Right lobe of liver (tissue), 6 donors: ENCODE data around the gene MYL12A. TPM values are rescaled to one million over a fixed set of nuclear protein-coding genes. Genes with fewer than 3 reads are reported as not detected.
A peak's percentile ranks its signal among the peaks of the same experiment; 100 is the strongest.

Experiments
- ATAC-seq, 4 donors: fragments of 200-7000 bp; cut with Tn5 transposase; one replicate each; pipeline ENCODE4 v1.9.1; 2020; ENCODE audit warnings: mild to moderate bottlenecking in 4 of 4, moderate library complexity in 4 of 4
- DNase-seq, 3 donors: peaks; one replicate each; pipeline ENCODE4 v3.0.0-alpha.2; 2020
- H3K27ac ChIP-seq, 3 donors: fragments of 200-600 bp; one replicate each; pipeline ENCODE4 v1.8.0; 2022
- H3K27me3 ChIP-seq, 2 donors: fragments of 200-600 bp; one replicate each; pipeline ENCODE4 v1.8.0; 2022
- H3K36me3 ChIP-seq, 4 donors: fragments of 200-600 bp; sonication (generic) in 1 of 4; one replicate each; pipeline versions ENCODE4 v1.5.1 to v1.8.0; 2017 to 2022; ENCODE audit warnings: control low read depth in 1 of 4
- H3K4me1 ChIP-seq, 4 donors: fragments of 200-600 bp; sonication (generic) in 1 of 4; one replicate each; pipeline versions ENCODE4 v1.5.1 to v1.8.0; 2017 to 2022; ENCODE audit warnings: control low read depth in 1 of 4
- H3K4me3 ChIP-seq, 3 donors: fragments of 200-600 bp; one replicate each; pipeline ENCODE4 v1.8.0; 2022
- H3K9me3 ChIP-seq, 4 donors: fragments of 200-600 bp; sonication (generic) in 1 of 4; one replicate each; pipeline versions ENCODE4 v1.5.1 to v1.8.0; 2017 to 2022; ENCODE audit warnings: control low read depth in 1 of 4
- CTCF ChIP-seq, 4 donors: fragments of 200-600 bp in 3 of 4; fragments of 450-650 bp in 1 of 4; IDR thresholded peaks; one replicate each; pipeline versions ENCODE4 v1.5.1 to v1.8.0; 2016 to 2022; ENCODE audit warnings: antibody characterized with exemption in 4 of 4, mild to moderate bottlenecking in 2 of 4
- POLR2A ChIP-seq: fragments of 450-650 bp; IDR thresholded peaks from one replicate; pipeline ENCODE4 v1.6.1; 2017; ENCODE audit warnings: antibody characterized with exemption, mild to moderate bottlenecking
- WGBS: methylation state at CpG from one replicate; pipeline ENCODE4 v1.1.6; 2018; ENCODE audit warnings: low coverage, low lambda C conversion rate; ENCODE audit not compliant: insufficient coverage; ENCODE audit errors: missing lambda C conversion rate; 5-methylcytosine and 5-hydroxymethylcytosine counted together
- intact Hi-C, 2 donors: fragments of 100-400 bp; cut with DNase I; formaldehyde crosslinking; loops; one replicate each; pipeline versions ENCODE4 v1.11.2 to v1.14.1; 2022
- total RNA-seq, 6 experiments: library from RNA; depleted of rRNA in 2 of 6; stranded (reverse); fragments of >200 nt in 2 of 6; fragmentation: NEBNext Ultra II Directional in 3 of 6; extraction: Animal tissue kit (Norgen Biotek cat#: 25700) in 3 of 6; gene quantifications; one replicate each; pipeline versions ENCODE4 v1.1.0 to v1.2.4, GENCODE V29; 2016 to 2023
- donor health status: DM: no; HTN: yes; CAD: no.
- donor health status: DM: no; HTN: no; CAD: no.
- donor health status: DM: no; HTN: no; CAD: no.
- donor health status: DM: no; HTN: yes; CAD: no.
- donor health status: DM: no; HTN: yes; CAD: no.

The MYL12A gene
- total RNA-seq, 6 experiments from 2014 or later, result 82.1 to 309 (median 225) TPM

- WGBS, result 100% methylated on average over 2 of the region's 2 CpGs
- no peak for TF ChIP-seq POLR2A
- no peak for TF ChIP-seq CTCF (IDR thresholded peaks at IDR 0.05)
- H3K4me1 ChIP-seq, result peaks cover 0 to 43% (median 18%) of the 10 kb centered on the region in 4 donors
- peak overlapping the region; percentile 93 to 99 (median 95) for H3K27ac ChIP-seq
- intact Hi-C loops, result no loop called here
- DNase-seq (no peak), ATAC-seq (no peak)
- no peak overlapping the region for H3K4me3 ChIP-seq
- H3K36me3 ChIP-seq, result peaks cover 4 to 37% (median 29%) of the 10 kb centered on the region in 4 donors
- no peaks in the 10 kb centered on the region for H3K9me3 ChIP-seq
- H3K27me3 ChIP-seq, result no peaks in the 10 kb centered on the region
Measured at GRCh38 chr18:3257627-3258120, 10.1 kb downstream of the MYL12A start.

- WGBS, result 9% methylated on average over 5 of the region's 5 CpGs
- no peak for DNase-seq
- H3K36me3 ChIP-seq, result peaks cover 0 to 12% (median 6%) of the 10 kb centered on the region in 4 donors
- peaks cover 0 to 46% (median 9%) of the 10 kb centered on the region in 4 donors for H3K4me1 ChIP-seq
- no peak for ATAC-seq
- H3K9me3 ChIP-seq, result no peaks in the 10 kb centered on the region
- H3K27me3 ChIP-seq, result no peaks in the 10 kb centered on the region
- peak overlapping the region; percentile 63 to 86 (median 78) for H3K4me3 ChIP-seq
- intact Hi-C loops, result loop anchor here in 1 of 2 donors (5.0 kb wide), 1 partner anchor 181 kb away; no protein-coding TSS in a partner anchor
- TF ChIP-seq CTCF (IDR thresholded peaks at IDR 0.05) (no peak), POLR2A (no peak)
- peak overlapping the region; percentile 97 to 99 (median 99) for H3K27ac ChIP-seq
Measured at GRCh38 chr18:3260995-3261372, 13.4 kb downstream of the MYL12A start.

GRCh38 chr18:3261373-3262233 lies 14.0 kb downstream of the MYL12A start, which contains the start of gene MYL12B:
MYL12B (plus strand) TSS chr18:3262133; CDS start chr18:3272899, 10,766 bp downstream.
- peak; percentile 65 to 90 (median 84) for ATAC-seq
- Histone ChIP-seq H3K4me3 (peak within 1 kb of the TSS; percentile 63 to 86 (median 78)), H3K27me3 (no peaks in the 10 kb centered on the region), H3K4me1 (peaks cover 0 to 46% (median 9%) of the 10 kb centered on the region in 4 donors), H3K36me3 (peaks cover 0 to 12% (median 4%) of the 10 kb centered on the region in 4 donors), H3K27ac (peak within 1 kb of the TSS; percentile 97 to 99 (median 99)), H3K9me3 (no peaks in the 10 kb centered on the region)
- intact Hi-C loops, result loop anchor here in 1 of 2 donors (5.0 kb wide), 1 partner anchor 181 kb away; no protein-coding TSS in a partner anchor
- DNase-seq, result peak; percentile 87 to 88 (median 87)
- WGBS, result 0% methylated on average over 31 of the region's 84 CpGs
- TF ChIP-seq POLR2A, result peak; percentile 83
- TF ChIP-seq CTCF (IDR thresholded peaks at IDR 0.05), result peak in 2 of 4 donors; percentile 7 to 12

- peak; percentile 6 to 54 (median 42) for ATAC-seq
- under 1% methylated on average over 21 of the region's 69 CpGs for WGBS
- no peaks in the 10 kb centered on the region for H3K27me3 ChIP-seq
- intact Hi-C loops, result loop anchor here in 1 of 2 donors (5.0 kb wide), 1 partner anchor 180 kb away; no protein-coding TSS in a partner anchor
- peaks cover 0 to 6% (median 0%) of the 10 kb centered on the region in 4 donors for H3K36me3 ChIP-seq
- TF ChIP-seq CTCF (IDR thresholded peaks at IDR 0.05) (no peak), POLR2A (no peak)
- H3K4me1 ChIP-seq, result peaks cover 0 to 47% (median 9%) of the 10 kb centered on the region in 4 donors
- H3K9me3 ChIP-seq, result no peaks in the 10 kb centered on the region
- peak overlapping the region; percentile 97 to 99 (median 99) for H3K27ac ChIP-seq
- DNase-seq, result peak in 1 of 3 donors; percentile 62
- peak overlapping the region; percentile 63 to 86 (median 78) for H3K4me3 ChIP-seq
Measured at GRCh38 chr18:3262234-3263131, 14.9 kb downstream of the MYL12A start.
